ENCODE results near the gene BCL3. TPM values are rescaled to one million over a fixed set of nuclear protein-coding genes. Genes with fewer than 3 reads are reported as not detected.
A peak's percentile ranks its signal among the peaks of the same experiment; 100 is the strongest.

BCL3 gene
- total and polyA plus RNA-seq, 2 of the 13 experiments (the other 11 are each of a cell fraction or from before 2014, with no cell fraction given), result 2.3 to 4.0 TPM

- TF ChIP-seq MLXIP (CRISPR knock-in tag; IDR thresholded peaks at IDR 0.05; ENCODE audit: borderline replicate concordance), result no peak
- TF ChIP-seq U2AF2 (IDR thresholded peaks at IDR 0.05; ENCODE audit: low read depth, low read length), result no peak
- TF ChIP-seq CHCHD3 (CRISPR knock-in tag; IDR thresholded peaks at IDR 0.05), result no peak
- TF ChIP-seq ZMYM4 (CRISPR knock-in tag; IDR thresholded peaks at IDR 0.05), result no peak
- TF ChIP-seq SNAPC2 (CRISPR knock-in tag; IDR thresholded peaks at IDR 0.05), result no peak
- peak; percentile 62 for TF ChIP-seq RBFOX2 (IDR thresholded peaks at IDR 0.05; ENCODE audit: low read depth, low read length)
- TF ChIP-seq ZSCAN22 (CRISPR knock-in tag; IDR thresholded peaks at IDR 0.05), result no peak
- no peak for TF ChIP-seq ZC3H13 (CRISPR knock-in tag; IDR thresholded peaks at IDR 0.05)
- no peak for TF ChIP-seq ARNTL (CRISPR knock-in tag; IDR thresholded peaks at IDR 0.05)
- TF ChIP-seq NFYC (CRISPR knock-in tag; IDR thresholded peaks at IDR 0.05), result no peak
- TF ChIP-seq ETV5 (CRISPR knock-in tag; IDR thresholded peaks at IDR 0.05; ENCODE audit: borderline replicate concordance), result peak; percentile 32; the same call in 1 of the 2 replicates
- no peak for TF ChIP-seq FOXO4 (CRISPR knock-in tag; conservative IDR thresholded peaks at IDR 0.05)
- no peak for TF ChIP-seq GATAD1 (CRISPR knock-in tag; IDR thresholded peaks at IDR 0.05)
- TF ChIP-seq JUND (CRISPR knock-in tag; IDR thresholded peaks at IDR 0.05), result no peak
- TF ChIP-seq DR1 (CRISPR knock-in tag; IDR thresholded peaks at IDR 0.05), result no peak
- TF ChIP-seq ZNF607 (CRISPR knock-in tag; IDR thresholded peaks at IDR 0.05; ENCODE audit: borderline replicate concordance), result no peak
- TF ChIP-seq ZSCAN21 (CRISPR knock-in tag; IDR thresholded peaks at IDR 0.05; ENCODE audit: borderline replicate concordance), result peak; percentile 54; the same call in 1 of the 2 replicates
- TF ChIP-seq POLR2AphosphoS2 (IDR thresholded peaks at IDR 0.05; ENCODE audit: low read depth, low read length), result no peak
- no peak for TF ChIP-seq ASH2L (IDR thresholded peaks at IDR 0.05; ENCODE audit: insufficient read length, low read depth, low read length)
- TF ChIP-seq ZIK1 (CRISPR knock-in tag; IDR thresholded peaks at IDR 0.05; ENCODE audit: borderline replicate concordance, low read depth), result no peak
- TF ChIP-seq THRA (CRISPR knock-in tag; IDR thresholded peaks at IDR 0.05; ENCODE audit: borderline replicate concordance), result peak; percentile 23; the same call in 1 of the 2 replicates
- TF ChIP-seq TBX2 (CRISPR knock-in tag; IDR thresholded peaks at IDR 0.05; ENCODE audit: borderline replicate concordance), result peak; percentile 64; the same call in 1 of the 2 replicates
These were observed 4.5 kb downstream of the BCL3 start (continued) for GRCh38 chr19:44752816-44753625.
